ENCODE results near the gene SYT12.

Gene SYT12

DNA sequence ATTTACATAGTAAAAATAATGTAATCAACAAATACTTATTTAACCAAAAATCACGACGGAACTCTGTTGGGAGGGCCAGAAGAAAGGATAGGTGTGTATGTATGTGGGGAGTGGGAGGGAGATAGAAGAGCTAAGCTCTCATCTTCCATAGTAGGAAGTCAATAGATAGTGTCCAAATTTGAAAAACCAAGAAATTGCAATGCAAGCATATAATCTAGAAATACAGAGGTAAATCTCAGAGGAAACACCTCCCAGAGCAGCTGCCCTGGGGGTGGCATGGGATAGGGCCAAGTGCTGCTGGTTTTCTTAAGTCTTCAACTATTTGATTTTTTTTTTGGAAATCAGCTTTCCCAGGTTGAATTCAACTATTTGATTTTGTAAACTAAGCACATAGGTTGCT is 30.9 kb upstream of the SYT12 start:
- H3K27me3 ChIP-seq (replicated peaks; ENCODE audit: insufficient read depth, low read length) = peaks cover 49% of the 10 kb centered on the region

GRCh38 chr11:66996609-66997273 is 26.2 kb upstream of the SYT12 start:
- Histone ChIP-seq H3K9me3 (replicated peaks; ENCODE audit: insufficient read depth, low read length) (no peaks in the 10 kb centered on the region), H3K9ac (ENCODE audit: low read length) (no peak overlapping the region), H2AFZ (ENCODE audit: low read length) (no peak overlapping the region), H3K27ac (ENCODE audit: low read length) (no peak overlapping the region), H3K27me3 (replicated peaks; ENCODE audit: insufficient read depth, low read length) (peaks cover 36% of the 10 kb centered on the region), H3K4me1 (ENCODE audit: low read length) (no peaks in the 10 kb centered on the region), H3F3A (ENCODE audit: insufficient read depth, low read length) (no peaks in the 10 kb centered on the region), H3K9me2 (replicated peaks; ENCODE audit: insufficient read depth, low read length) (no peaks in the 10 kb centered on the region), H3K4me3 (ENCODE audit: low read length) (no peak overlapping the region), H3K36me3 (replicated peaks; ENCODE audit: insufficient read depth, low read length) (no peaks in the 10 kb centered on the region), H3K79me2 (ENCODE audit: low read length) (no peaks in the 10 kb centered on the region), H3K4me2 (ENCODE audit: low read depth, low read length) (no peak overlapping the region), H4K20me1 (ENCODE audit: insufficient read depth, low read length) (no peaks in the 10 kb centered on the region)
- TF ChIP-seq EZH2phosphoT487 (IDR thresholded peaks at IDR 0.05; ENCODE audit: low read length) (no peak), CTCF (IDR thresholded peaks at IDR 0.05; ENCODE audit: low read length) (no peak), EZH2 (optimal IDR thresholded peaks at IDR 0.05; ENCODE audit: low read depth, low read length) (no peak)
- DNase-seq = no peak

More for the DNA sequence above, 30.9 kb upstream of the SYT12 start:
- Histone ChIP-seq H3K79me2 (ENCODE audit: low read length) (no peaks in the 10 kb centered on the region), H3K9me3 (replicated peaks; ENCODE audit: insufficient read depth, low read length) (no peaks in the 10 kb centered on the region), H3K36me3 (replicated peaks; ENCODE audit: insufficient read depth, low read length) (no peaks in the 10 kb centered on the region), H3F3A (ENCODE audit: insufficient read depth, low read length) (no peaks in the 10 kb centered on the region), H3K4me1 (ENCODE audit: low read length) (no peaks in the 10 kb centered on the region), H3K4me3 (ENCODE audit: low read length) (no peak overlapping the region), H3K27ac (ENCODE audit: low read length) (no peak overlapping the region), H2AFZ (ENCODE audit: low read length) (no peak overlapping the region), H4K20me1 (ENCODE audit: insufficient read depth, low read length) (no peaks in the 10 kb centered on the region), H3K9ac (ENCODE audit: low read length) (no peak overlapping the region), H3K9me2 (replicated peaks; ENCODE audit: insufficient read depth, low read length) (no peaks in the 10 kb centered on the region), H3K4me2 (ENCODE audit: low read depth, low read length) (no peak overlapping the region)
- DNase-seq = no peak
- TF ChIP-seq CTCF (IDR thresholded peaks at IDR 0.05; ENCODE audit: low read length) = no peak
- TF ChIP-seq EZH2phosphoT487 (IDR thresholded peaks at IDR 0.05; ENCODE audit: low read length) = no peak
- TF ChIP-seq EZH2 (optimal IDR thresholded peaks at IDR 0.05; ENCODE audit: low read depth, low read length) = no peak

DNA sequence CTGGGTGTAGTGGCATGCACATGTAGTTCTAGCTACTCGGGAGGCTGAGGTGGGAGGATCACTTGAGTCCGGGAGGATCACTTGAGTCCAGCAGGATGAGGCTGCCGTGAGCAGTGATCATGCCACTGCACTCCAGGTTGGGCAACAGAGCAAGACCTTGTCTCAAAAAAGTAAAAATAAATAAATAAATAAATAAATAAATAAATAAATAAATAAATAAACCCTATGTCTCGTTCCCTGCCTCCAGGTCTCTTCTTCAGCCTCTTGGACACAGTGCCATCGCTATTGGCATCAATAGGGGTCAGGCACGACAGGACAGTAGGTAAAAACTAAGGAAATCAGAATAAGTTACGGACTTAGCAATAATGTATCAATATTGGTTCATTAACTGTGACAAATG is 23.4 kb upstream of the SYT12 start:
- Histone ChIP-seq H2AFZ (ENCODE audit: low read length) (no peak overlapping the region), H3K9me3 (replicated peaks; ENCODE audit: insufficient read depth, low read length) (no peaks in the 10 kb centered on the region), H3K36me3 (replicated peaks; ENCODE audit: insufficient read depth, low read length) (no peaks in the 10 kb centered on the region), H3K79me2 (ENCODE audit: low read length) (no peaks in the 10 kb centered on the region), H3K4me3 (ENCODE audit: low read length) (no peak overlapping the region), H3K9me2 (replicated peaks; ENCODE audit: insufficient read depth, low read length) (no peaks in the 10 kb centered on the region), H4K20me1 (ENCODE audit: insufficient read depth, low read length) (no peaks in the 10 kb centered on the region), H3K9ac (ENCODE audit: low read length) (no peak overlapping the region), H3F3A (ENCODE audit: insufficient read depth, low read length) (no peaks in the 10 kb centered on the region), H3K27ac (ENCODE audit: low read length) (no peak overlapping the region), H3K4me2 (ENCODE audit: low read depth, low read length) (no peak overlapping the region), H3K27me3 (replicated peaks; ENCODE audit: insufficient read depth, low read length) (peaks cover 11% of the 10 kb centered on the region; the same call in 1 of the 2 replicates), H3K4me1 (ENCODE audit: low read length) (no peaks in the 10 kb centered on the region)
- TF ChIP-seq EZH2phosphoT487 (IDR thresholded peaks at IDR 0.05; ENCODE audit: low read length) = no peak
- TF ChIP-seq EZH2 (optimal IDR thresholded peaks at IDR 0.05; ENCODE audit: low read depth, low read length) = no peak
- TF ChIP-seq CTCF (IDR thresholded peaks at IDR 0.05; ENCODE audit: low read length) = no peak
- DNase-seq = no peak
